DOHH2 (cell line): ENCODE data around the gene RRM1.

Experiments
- H3F3A ChIP-seq: fragments of 200-600 bp; sonication (generic), shearing (Covaris generic); 2 replicates; pipeline ENCODE4 v1.6.0; 2016; ENCODE audit warnings: antibody characterized with exemption, mild to moderate bottlenecking; ENCODE audit not compliant: control insufficient read depth, insufficient read depth
- H3K27ac ChIP-seq: fragments of 200-600 bp; sonication (generic); 2 replicates; pipeline ENCODE4 v1.5.1; 2014; ENCODE audit warnings: low read depth, mild to moderate bottlenecking, low read length, moderate library complexity
- H3K27me3 ChIP-seq: fragments of 200-600 bp; sonication (generic); 2 replicates; pipeline ENCODE4 v1.6.1; 2014; ENCODE audit warnings: mild to moderate bottlenecking, low read length, mixed read lengths; ENCODE audit not compliant: control insufficient read depth
- H3K36me3 ChIP-seq: fragments of 200-600 bp; sonication (generic); 2 replicates; pipeline ENCODE4 v1.6.1; 2014; ENCODE audit warnings: mild to moderate bottlenecking, low read length, moderate library complexity, mixed read lengths; ENCODE audit not compliant: control insufficient read depth
- H3K4me1 ChIP-seq: fragments of 200-600 bp; sonication (generic); 2 replicates; pipeline ENCODE4 v1.6.1; 2014; ENCODE audit warnings: mild to moderate bottlenecking, low read length, mixed read lengths; ENCODE audit not compliant: control insufficient read depth
- H3K4me2 ChIP-seq: fragments of 200-600 bp; sonication (generic); 2 replicates; pipeline ENCODE4 v1.6.0; 2014; ENCODE audit warnings: mild to moderate bottlenecking, low read length, moderate library complexity
- H3K4me3 ChIP-seq: fragments of 200-600 bp; sonication (generic); 2 replicates; pipeline ENCODE4 v1.5.1; 2014; ENCODE audit warnings: mild to moderate bottlenecking, low read length, mixed read lengths
- H3K79me2 ChIP-seq: fragments of 200-600 bp; sonication (generic); 2 replicates; pipeline ENCODE4 v1.6.1; 2014; ENCODE audit warnings: mild to moderate bottlenecking, low read length, mixed read lengths; ENCODE audit not compliant: control insufficient read depth
- H3K9me2 ChIP-seq: fragments of 200-600 bp; sonication (generic); replicated peaks from 2 replicates; pipeline ENCODE4 v1.6.1; 2014; ENCODE audit warnings: mild to moderate bottlenecking, low read length, mixed read lengths; ENCODE audit not compliant: control insufficient read depth
- H3K9me3 ChIP-seq: fragments of 200-600 bp; sonication (generic); 2 replicates; pipeline ENCODE4 v1.6.1; 2014; ENCODE audit warnings: antibody characterized with exemption, low read length, mixed read lengths; ENCODE audit not compliant: control insufficient read depth, insufficient read depth
- H4K20me1 ChIP-seq: fragments of 200-600 bp; sonication (generic); 2 replicates; pipeline ENCODE4 v1.6.0; 2014; ENCODE audit warnings: low read depth, mild to moderate bottlenecking, antibody characterized with exemption, low read length, moderate library complexity; ENCODE audit not compliant: control insufficient read depth, insufficient read depth
- EZH2phosphoT487 ChIP-seq: fragments of 200-600 bp; sonication (generic); IDR thresholded peaks from 2 replicates; pipeline ENCODE4 v1.6.1; 2017; ENCODE audit warnings: borderline replicate concordance, mild to moderate bottlenecking, antibody characterized with exemption, low read length, moderate library complexity, mixed read lengths
- TF ChIP-seq, protein P1 (sequence below): fragments of 200-600 bp; sonication (generic); IDR thresholded peaks from one replicate; pipeline ENCODE4 v1.5.1; 2014; ENCODE audit warnings: antibody characterized with exemption, mild to moderate bottlenecking, low read depth, low read length; ENCODE audit not compliant: poor library complexity, severe bottlenecking

RRM1 gene

DNA sequence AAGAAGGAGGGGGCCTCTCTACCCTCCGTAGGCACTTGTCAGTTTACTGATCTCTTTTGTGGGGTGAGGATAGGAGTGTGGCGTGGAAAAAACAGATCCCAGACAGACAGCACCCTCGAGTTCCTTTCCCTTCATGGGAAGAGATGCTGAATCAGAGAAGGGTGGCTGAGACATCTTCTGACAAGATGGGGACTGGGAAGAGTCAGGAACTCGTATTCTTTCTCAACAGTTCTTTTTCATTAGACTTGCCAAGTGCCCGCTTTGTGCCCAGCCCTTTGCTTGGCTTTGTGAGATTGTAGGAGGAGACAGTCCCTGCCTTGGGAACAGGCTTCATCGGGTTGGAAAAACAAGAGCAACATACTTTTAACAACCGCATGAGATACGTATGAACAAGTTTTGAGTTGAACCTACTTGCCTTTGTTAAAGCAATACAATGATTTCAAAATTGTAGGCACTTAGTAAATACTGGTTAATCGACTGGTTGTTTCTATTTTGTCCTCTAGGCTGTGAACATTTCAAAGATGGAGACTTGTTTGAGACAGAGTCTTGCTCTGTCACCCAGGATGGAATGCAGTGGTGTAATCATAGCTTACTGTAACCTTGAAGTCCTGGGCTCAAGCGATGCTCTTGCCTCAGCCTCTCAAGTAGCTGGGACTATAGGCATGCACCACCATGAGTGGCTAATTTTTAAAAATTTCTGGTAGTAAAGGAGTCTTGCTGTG lies 1.1 kb downstream of the RRM1 start:
- H3K9me2 ChIP-seq, result no peaks in the 10 kb centered on the region
- H3K27ac ChIP-seq, result peak overlapping the region; percentile 78
- peaks cover 3% of the 10 kb centered on the region; the same call in 1 of the 2 replicates for H3F3A ChIP-seq
- peaks cover 16% of the 10 kb centered on the region for H4K20me1 ChIP-seq
- H3K4me3 ChIP-seq, result peak overlapping the region; percentile 90
- no peaks in the 10 kb centered on the region for H3K27me3 ChIP-seq
- H3K36me3 ChIP-seq, result peaks cover 51% of the 10 kb centered on the region
- no peaks in the 10 kb centered on the region for H3K9me3 ChIP-seq
- peaks cover 74% of the 10 kb centered on the region for H3K79me2 ChIP-seq
- TF ChIP-seq, protein P1, sequence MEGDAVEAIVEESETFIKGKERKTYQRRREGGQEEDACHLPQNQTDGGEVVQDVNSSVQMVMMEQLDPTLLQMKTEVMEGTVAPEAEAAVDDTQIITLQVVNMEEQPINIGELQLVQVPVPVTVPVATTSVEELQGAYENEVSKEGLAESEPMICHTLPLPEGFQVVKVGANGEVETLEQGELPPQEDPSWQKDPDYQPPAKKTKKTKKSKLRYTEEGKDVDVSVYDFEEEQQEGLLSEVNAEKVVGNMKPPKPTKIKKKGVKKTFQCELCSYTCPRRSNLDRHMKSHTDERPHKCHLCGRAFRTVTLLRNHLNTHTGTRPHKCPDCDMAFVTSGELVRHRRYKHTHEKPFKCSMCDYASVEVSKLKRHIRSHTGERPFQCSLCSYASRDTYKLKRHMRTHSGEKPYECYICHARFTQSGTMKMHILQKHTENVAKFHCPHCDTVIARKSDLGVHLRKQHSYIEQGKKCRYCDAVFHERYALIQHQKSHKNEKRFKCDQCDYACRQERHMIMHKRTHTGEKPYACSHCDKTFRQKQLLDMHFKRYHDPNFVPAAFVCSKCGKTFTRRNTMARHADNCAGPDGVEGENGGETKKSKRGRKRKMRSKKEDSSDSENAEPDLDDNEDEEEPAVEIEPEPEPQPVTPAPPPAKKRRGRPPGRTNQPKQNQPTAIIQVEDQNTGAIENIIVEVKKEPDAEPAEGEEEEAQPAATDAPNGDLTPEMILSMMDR, result no peak
- no peak for TF ChIP-seq EZH2phosphoT487
- H3K4me2 ChIP-seq, result peak overlapping the region; percentile 87
- H3K4me1 ChIP-seq, result peaks cover 61% of the 10 kb centered on the region

DNA sequence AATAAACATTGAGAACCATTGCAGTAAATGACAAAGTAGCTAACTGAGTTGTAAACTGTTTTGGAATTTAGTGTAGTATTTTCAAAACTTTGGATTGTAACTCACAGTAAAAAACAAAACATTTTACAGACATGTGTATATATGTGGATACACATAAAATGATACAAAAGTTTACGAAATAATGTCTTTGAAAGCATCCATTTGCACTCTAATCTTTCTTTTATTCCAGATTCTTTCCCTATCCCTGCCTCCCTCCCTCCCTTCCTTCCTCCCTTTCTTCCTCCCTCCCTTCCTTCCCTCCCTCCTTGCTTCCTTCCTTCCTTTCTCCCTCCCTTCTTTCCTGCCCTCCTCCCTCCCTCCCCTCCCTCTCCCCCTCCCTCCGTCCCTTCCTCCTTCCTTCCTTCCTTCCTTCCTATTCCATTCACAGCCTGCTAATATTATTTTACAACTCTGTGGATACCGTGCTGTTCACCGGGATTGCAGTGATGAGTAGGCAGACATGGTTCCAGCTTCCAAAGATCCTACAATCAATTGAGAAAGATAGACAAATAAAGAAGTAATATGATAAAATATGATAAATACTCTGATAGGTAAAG lies 3.5 kb downstream of the RRM1 start:
- Histone ChIP-seq H3K27me3 (no peaks in the 10 kb centered on the region), H3K4me3 (peak overlapping the region; percentile 90), H3F3A (peaks cover 2% of the 10 kb centered on the region; the same call in 1 of the 2 replicates), H3K9me3 (no peaks in the 10 kb centered on the region), H3K36me3 (peaks cover 75% of the 10 kb centered on the region), H4K20me1 (peaks cover 18% of the 10 kb centered on the region), H3K4me1 (peaks cover 57% of the 10 kb centered on the region), H3K79me2 (peaks cover 98% of the 10 kb centered on the region), H3K27ac (no peak overlapping the region), H3K4me2 (peak overlapping the region; percentile 87), H3K9me2 (no peaks in the 10 kb centered on the region)
- TF ChIP-seq EZH2phosphoT487, result no peak
- TF ChIP-seq, protein P1, result no peak

DNA sequence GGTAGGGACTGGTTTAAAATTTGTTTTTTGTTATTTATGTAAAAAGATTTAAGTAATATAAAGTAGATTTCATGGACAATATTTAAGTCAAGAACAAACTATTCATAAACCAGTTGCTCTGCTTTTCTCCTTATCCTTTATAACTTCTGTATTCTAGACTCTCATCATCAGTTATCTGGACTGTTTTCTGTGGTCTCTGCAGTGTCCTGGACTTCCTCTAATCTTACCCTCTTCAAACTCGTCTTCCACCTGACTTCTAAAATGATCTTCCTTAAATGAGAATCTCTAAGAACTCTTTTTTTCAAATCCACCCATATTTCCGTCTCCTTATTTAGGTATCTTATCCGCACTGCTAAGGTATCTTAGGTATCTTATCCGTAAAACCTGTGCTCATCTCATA lies 8.1 kb downstream of the RRM1 start:
- Histone ChIP-seq H3K9me3 (no peaks in the 10 kb centered on the region), H3K79me2 (peaks cover 87% of the 10 kb centered on the region), H3K4me2 (no peak overlapping the region), H3K9me2 (no peaks in the 10 kb centered on the region), H3K36me3 (peaks cover 90% of the 10 kb centered on the region), H3K27ac (no peak overlapping the region), H3K4me3 (no peak overlapping the region), H3K4me1 (peaks cover 31% of the 10 kb centered on the region), H4K20me1 (peaks cover 15% of the 10 kb centered on the region), H3K27me3 (no peaks in the 10 kb centered on the region), H3F3A (no peaks in the 10 kb centered on the region)
- TF ChIP-seq, protein P1, result no peak
